GM23338 (cell line): ENCODE measurements around the gene CNTNAP2. TPM values are rescaled to one million over a fixed set of nuclear protein-coding genes. Genes with fewer than 3 reads are reported as not detected.

Experiments
- ATAC-seq: fragments of 200-7000 bp; cut with Tn5 transposase; 3 replicates; pipeline ENCODE4 v1.9.1; 2020
- DNase-seq: peaks from one replicate; pipeline ENCODE4 v3.0.0-alpha.2; 2015; ENCODE audit warnings: low spot score
- H2AFZ ChIP-seq: fragments of 200-600 bp; sonication (generic); 2 replicates; pipeline ENCODE4 v1.8.0; 2016; ENCODE audit warnings: antibody characterized with exemption, mild to moderate bottlenecking, moderate library complexity
- H3F3A ChIP-seq: fragments of 200-600 bp; sonication (generic); replicated peaks from 2 replicates; pipeline ENCODE4 v1.8.0; 2017; ENCODE audit warnings: antibody characterized with exemption, mixed run types, low read depth
- H3K27ac ChIP-seq: fragments of 200-600 bp; sonication (generic); 2 replicates; pipeline ENCODE4 v1.6.1; 2016; ENCODE audit warnings: low read depth
- H3K27me3 ChIP-seq: fragments of 200-600 bp; sonication (generic); 2 replicates; pipeline ENCODE4 v1.8.0; 2016; ENCODE audit warnings: mild to moderate bottlenecking, mixed run types, moderate library complexity; ENCODE audit not compliant: insufficient read depth
- H3K36me3 ChIP-seq: fragments of 200-600 bp; sonication (generic); 2 replicates; pipeline ENCODE4 v1.8.0; 2016; ENCODE audit warnings: mild to moderate bottlenecking; ENCODE audit not compliant: insufficient read depth
- H3K4me1 ChIP-seq: fragments of 200-600 bp; sonication (generic); 2 replicates; pipeline ENCODE4 v1.8.0; 2016; ENCODE audit warnings: mild to moderate bottlenecking, moderate library complexity; ENCODE audit not compliant: insufficient read depth
- H3K4me2 ChIP-seq: fragments of 200-600 bp; sonication (generic); 2 replicates; pipeline ENCODE4 v1.7.1; 2017; ENCODE audit warnings: mixed run types
- H3K4me3 ChIP-seq: fragments of 200-600 bp; sonication (generic); 2 replicates; pipeline ENCODE4 v1.6.1; 2016; ENCODE audit warnings: mixed run types
- H3K79me2 ChIP-seq: fragments of 200-600 bp; sonication (generic); replicated peaks from 2 replicates; pipeline ENCODE4 v1.8.0; 2017; ENCODE audit warnings: mild to moderate bottlenecking; ENCODE audit not compliant: insufficient read depth
- H3K9me2 ChIP-seq: fragments of 200-600 bp; sonication (generic); 2 replicates; pipeline ENCODE4 v1.8.0; 2017; ENCODE audit not compliant: insufficient read depth
- H4K20me1 ChIP-seq: fragments of 200-600 bp; sonication (generic); replicated peaks from 2 replicates; pipeline ENCODE4 v1.8.0; 2017; ENCODE audit warnings: mild to moderate bottlenecking; ENCODE audit not compliant: insufficient read depth
- H3K27ac Mint-ChIP-seq: 2 replicates; pipeline ENCODE4 v1.8.0; 2020; ENCODE audit warnings: inconsistent platforms, mild to moderate bottlenecking, moderate library complexity, mixed read lengths
- H3K27me3 Mint-ChIP-seq: 3 replicates; pipeline ENCODE4 v1.8.0; 2022; ENCODE audit warnings: low read depth, mild to moderate bottlenecking, moderate library complexity, mixed read lengths, inconsistent platforms; ENCODE audit not compliant: insufficient read depth, poor library complexity
- H3K36me3 Mint-ChIP-seq: 3 replicates; pipeline ENCODE4 v1.8.0; 2021; ENCODE audit warnings: low read depth, mild to moderate bottlenecking, inconsistent platforms, moderate library complexity, mixed read lengths
- H3K4me1 Mint-ChIP-seq: 3 replicates; pipeline ENCODE4 v1.8.0; 2020; ENCODE audit warnings: mild to moderate bottlenecking, inconsistent platforms, mixed read lengths
- H3K4me3 Mint-ChIP-seq: 3 replicates; pipeline ENCODE4 v1.8.0; 2021; ENCODE audit warnings: moderate library complexity, mild to moderate bottlenecking, inconsistent platforms, mixed read lengths
- H3K9me3 Mint-ChIP-seq: 3 replicates; pipeline ENCODE4 v1.8.0; 2020; ENCODE audit warnings: moderate library complexity, mild to moderate bottlenecking, inconsistent platforms, mixed read lengths
- CREB1 ChIP-seq: fragments of 250-450 bp; sonication (Bioruptor Pico); IDR thresholded peaks from 2 replicates; pipeline ENCODE4 v1.5.0; 2020; ENCODE audit warnings: low read depth, mild to moderate bottlenecking, moderate library complexity
- CTCF ChIP-seq, 2 experiments: fragments of 200-600 bp in 1 of 2; sonication (generic) in 1 of 2; conservative IDR thresholded peaks; 2 replicates each; pipeline versions ENCODE4 v1.5.1 to v1.6.1; 2016 to 2017; ENCODE audit warnings: antibody characterized with exemption in 2 of 2, low read depth in 2 of 2, mild to moderate bottlenecking in 2 of 2, moderate library complexity in 1 of 2
- ETS1 ChIP-seq: IDR thresholded peaks from 2 replicates; pipeline ENCODE4 v1.6.1; 2016; ENCODE audit warnings: antibody characterized with exemption
- EZH2 ChIP-seq: fragments of 200-600 bp; sonication (generic); IDR thresholded peaks from one replicate; pipeline ENCODE4 v1.8.0; 2017; ENCODE audit warnings: antibody characterized with exemption, mild to moderate bottlenecking, low read depth; ENCODE audit not compliant: unreplicated experiment
- EZH2phosphoT487 ChIP-seq: fragments of 200-600 bp; sonication (generic); IDR thresholded peaks from one replicate; pipeline ENCODE4 v1.8.1; 2018; ENCODE audit warnings: antibody characterized with exemption; ENCODE audit not compliant: unreplicated experiment
- JUNB ChIP-seq: IDR thresholded peaks from one replicate; pipeline ENCODE4 v1.6.1; 2016; ENCODE audit warnings: antibody characterized with exemption; ENCODE audit not compliant: unreplicated experiment
- NANOG ChIP-seq: IDR thresholded peaks from 2 replicates; pipeline ENCODE4 v1.6.1; 2016; ENCODE audit warnings: antibody characterized with exemption, borderline replicate concordance
- POLR2AphosphoS5 ChIP-seq: IDR thresholded peaks from 2 replicates; pipeline ENCODE4 v1.6.1; 2016; ENCODE audit warnings: antibody characterized with exemption, low read depth
- STAT1 ChIP-seq: IDR thresholded peaks from one replicate; pipeline ENCODE4 v1.6.1; 2016; ENCODE audit warnings: antibody characterized with exemption; ENCODE audit not compliant: unreplicated experiment
- ZNF114 ChIP-seq: fragments of 250-450 bp; sonication (Bioruptor Pico); IDR thresholded peaks from 2 replicates; pipeline ENCODE4 v1.5.0; 2020; ENCODE audit warnings: mild to moderate bottlenecking, moderate library complexity
- ZNF331 ChIP-seq: fragments of 250-450 bp; sonication (Bioruptor Pico); IDR thresholded peaks from 2 replicates; pipeline ENCODE4 v1.5.0; 2020; ENCODE audit warnings: low read depth, mild to moderate bottlenecking, moderate library complexity
- ZNF462 ChIP-seq: fragments of 250-450 bp; sonication (Bioruptor Pico); IDR thresholded peaks from 2 replicates; pipeline ENCODE4 v1.5.0; 2020; ENCODE audit warnings: mild to moderate bottlenecking, moderate library complexity
- polyA plus RNA-seq: library from polyadenylated mRNA; unstranded; fragments of >200 nt; fragmentation: Nextera tagmentation; extraction: Ambion mirVana; gene quantifications from 2 replicates; pipeline ENCODE4 v1.2.1, GENCODE V29; 2016
- total RNA-seq: library from RNA; depleted of rRNA; stranded (reverse); fragments of >200 nt; shearing (Covaris generic); gene quantifications from 2 replicates; pipeline ENCODE4 v1.2.3, GENCODE V29; 2014

The CNTNAP2 gene
- total and polyA plus RNA-seq, 2 experiments from 2014 or later, result 38.2 to 61.3 TPM

GRCh38 chr7:148212731-148213130 lies 2096.1 kb downstream of the CNTNAP2 start (continued):
- no peak for TF ChIP-seq CTCF (conservative IDR thresholded peaks at IDR 0.05; ENCODE audit: low read depth in 2 of 2)

- ATAC-seq (no peak), DNase-seq (no peak)
- H3F3A ChIP-seq, result no peaks in the 10 kb centered on the region
- no peak overlapping the region for H3K4me2 ChIP-seq
- Mint-ChIP-seq H3K27me3 (peaks cover 2% of the 10 kb centered on the region), H3K4me1 (no peaks in the 10 kb centered on the region), H3K4me3 (no peak overlapping the region), H3K36me3 (peaks cover 12% of the 10 kb centered on the region), H3K27ac (no peak overlapping the region), H3K9me3 (peaks cover 33% of the 10 kb centered on the region)
- no peaks in the 10 kb centered on the region for H3K4me1 ChIP-seq
- H3K9me2 ChIP-seq, result no peaks in the 10 kb centered on the region
- no peak overlapping the region for H3K27ac ChIP-seq
- H4K20me1 ChIP-seq, result no peaks in the 10 kb centered on the region
- no peak overlapping the region for H3K4me3 ChIP-seq
- no peak overlapping the region for H2AFZ ChIP-seq
- H3K36me3 ChIP-seq, result no peaks in the 10 kb centered on the region; the same call in 1 of the 2 replicates
- H3K27me3 ChIP-seq, result no peaks in the 10 kb centered on the region
- H3K79me2 ChIP-seq, result no peaks in the 10 kb centered on the region
- TF ChIP-seq EZH2phosphoT487 (no peak), ZNF331 (CRISPR knock-in tag) (no peak), ZNF462 (CRISPR knock-in tag) (no peak), EZH2 (no peak), CREB1 (CRISPR knock-in tag) (no peak), CTCF (conservative IDR thresholded peaks at IDR 0.05; ENCODE audit: low read depth in 2 of 2) (no peak), ZNF114 (CRISPR knock-in tag) (no peak), NANOG (no peak), STAT1 (no peak), ETS1 (no peak), POLR2AphosphoS5 (no peak), JUNB (no peak)
Measured at GRCh38 chr7:148214101-148214500, 2097.5 kb downstream of the CNTNAP2 start.
